K562 (cell line): ENCODE results near the gene LZTS3. TPM values are rescaled to one million over a fixed set of nuclear protein-coding genes. Genes with fewer than 3 reads are reported as not detected.

Source experiments
- CBX3 ChIP-seq, 2 experiments: IDR thresholded peaks; 1 replicate in 1 of 2; 2 replicates in 1 of 2; pipeline ENCODE4 v1.6.1; 2012; ENCODE audit warnings: inconsistent platforms in 2 of 2, low read length in 2 of 2, borderline replicate concordance in 1 of 2, control low read depth in 1 of 2
- CREB1 ChIP-seq, 2 experiments: sonication (generic) in 1 of 2; formaldehyde crosslinking in 1 of 2; IDR thresholded peaks; 2 replicates each; pipeline versions ENCODE4 v1.6.1 to v1.8.0; 2012 to 2022; ENCODE audit warnings: inconsistent platforms in 1 of 2, mild to moderate bottlenecking in 1 of 2, missing genetic modification reagents in 1 of 2, moderate library complexity in 1 of 2
- CSDE1 ChIP-seq, 2 experiments: fragments of 450-650 bp; IDR thresholded peaks; 2 replicates each; pipeline ENCODE4 v1.6.1; 2016; ENCODE audit warnings: mild to moderate bottlenecking in 1 of 2
- NCOA2 ChIP-seq, 2 experiments: fragments of 450-650 bp; IDR thresholded peaks; 2 replicates each; pipeline ENCODE4 v1.6.1; 2018; ENCODE audit warnings: mild to moderate bottlenecking in 2 of 2, moderate library complexity in 1 of 2; ENCODE audit not compliant: partially characterized antibody in 2 of 2
- NFYB ChIP-seq: IDR thresholded peaks from 2 replicates; pipeline ENCODE4 v1.6.1; 2011; ENCODE audit warnings: mild to moderate bottlenecking, moderate library complexity; ENCODE audit not compliant: insufficient read length; ENCODE audit errors: extremely low read depth
- NR3C1 ChIP-seq: sonication (generic); formaldehyde crosslinking; IDR thresholded peaks from 2 replicates; pipeline ENCODE4 v1.8.1; 2022; ENCODE audit warnings: missing genetic modification reagents
- XRCC3 ChIP-seq: fragments of 450-650 bp; IDR thresholded peaks from 2 replicates; pipeline ENCODE4 v1.6.1; 2017; ENCODE audit warnings: mild to moderate bottlenecking, moderate library complexity
- ZEB2 ChIP-seq: fragments of 450-650 bp; IDR thresholded peaks from 2 replicates; pipeline ENCODE4 v1.6.1; 2016
- ZNF75A ChIP-seq: fragments of 450-650 bp; formaldehyde crosslinking; IDR thresholded peaks from 2 replicates; pipeline ENCODE4 v1.4.0; 2020; ENCODE audit warnings: mild to moderate bottlenecking
- ZNF77 ChIP-seq: fragments of 250-450 bp; sonication (Bioruptor Pico); IDR thresholded peaks from 2 replicates; pipeline ENCODE4 v1.5.0; 2020
- polyA plus RNA-seq, 8 experiments: library from polyadenylated mRNA; depleted of rRNA in 4 of 8; stranded (reverse) in 5 of 8; unstranded in 3 of 8; fragments of >200 nt; fragmentation: Nextera tagmentation in 2 of 8; fragmentation: Illumina TruSeq in 1 of 8; extraction: Ambion mirVana in 2 of 8; extraction: Trizol in 1 of 8; gene quantifications; 2 replicates each; pipeline versions ENCODE4 v1.2.1 to v1.2.3, GENCODE V29; 2011 to 2014; ENCODE audit warnings: inconsistent platforms in 1 of 8, missing spikeins in 1 of 8
- total RNA-seq, 7 experiments: library from RNA; depleted of rRNA in 6 of 7; stranded (reverse); fragments of >200 nt in 6 of 7; fragmentation: Illumina TruSeq in 2 of 7; extraction: Trizol in 2 of 7; gene quantifications; 2 replicates each; pipeline versions ENCODE4 v1.2.1 to v1.2.3, GENCODE V29; 2011 to 2021; ENCODE audit warnings: low replicate concordance in 1 of 7
- TF ChIP-seq, protein P1 (sequence below): fragments of 450-650 bp; formaldehyde crosslinking; IDR thresholded peaks from 2 replicates; pipeline ENCODE4 v1.4.0; 2022; ENCODE audit warnings: missing genetic modification characterization
- TF ChIP-seq, protein P2 (sequence below): sonication (generic); formaldehyde crosslinking; IDR thresholded peaks from 2 replicates; pipeline ENCODE4 v1.8.1; 2022; ENCODE audit warnings: missing genetic modification reagents
- TF ChIP-seq, protein P3 (sequence below): sonication (generic); formaldehyde crosslinking; IDR thresholded peaks from 2 replicates; pipeline ENCODE4 v1.8.0; 2023; ENCODE audit warnings: missing genetic modification reagents, mild to moderate bottlenecking, borderline replicate concordance
- TF ChIP-seq, protein P4 (sequence below): fragments of 250-450 bp; sonication (Bioruptor Pico); IDR thresholded peaks from 2 replicates; pipeline ENCODE4 v1.4.0; 2020; ENCODE audit warnings: mild to moderate bottlenecking, moderate library complexity
- TF ChIP-seq, protein P5 (sequence below): sonication (generic); formaldehyde crosslinking; IDR thresholded peaks from 2 replicates; pipeline ENCODE4 v1.8.0; 2022; ENCODE audit warnings: missing genetic modification reagents, mild to moderate bottlenecking, moderate library complexity, borderline replicate concordance

LZTS3 gene
- total and polyA plus RNA-seq, 9 of the 15 experiments (the other 6 are each of a cell fraction or from before 2014, with no cell fraction given): 0.07 to 2.9 (median 2.0) TPM

DNA sequence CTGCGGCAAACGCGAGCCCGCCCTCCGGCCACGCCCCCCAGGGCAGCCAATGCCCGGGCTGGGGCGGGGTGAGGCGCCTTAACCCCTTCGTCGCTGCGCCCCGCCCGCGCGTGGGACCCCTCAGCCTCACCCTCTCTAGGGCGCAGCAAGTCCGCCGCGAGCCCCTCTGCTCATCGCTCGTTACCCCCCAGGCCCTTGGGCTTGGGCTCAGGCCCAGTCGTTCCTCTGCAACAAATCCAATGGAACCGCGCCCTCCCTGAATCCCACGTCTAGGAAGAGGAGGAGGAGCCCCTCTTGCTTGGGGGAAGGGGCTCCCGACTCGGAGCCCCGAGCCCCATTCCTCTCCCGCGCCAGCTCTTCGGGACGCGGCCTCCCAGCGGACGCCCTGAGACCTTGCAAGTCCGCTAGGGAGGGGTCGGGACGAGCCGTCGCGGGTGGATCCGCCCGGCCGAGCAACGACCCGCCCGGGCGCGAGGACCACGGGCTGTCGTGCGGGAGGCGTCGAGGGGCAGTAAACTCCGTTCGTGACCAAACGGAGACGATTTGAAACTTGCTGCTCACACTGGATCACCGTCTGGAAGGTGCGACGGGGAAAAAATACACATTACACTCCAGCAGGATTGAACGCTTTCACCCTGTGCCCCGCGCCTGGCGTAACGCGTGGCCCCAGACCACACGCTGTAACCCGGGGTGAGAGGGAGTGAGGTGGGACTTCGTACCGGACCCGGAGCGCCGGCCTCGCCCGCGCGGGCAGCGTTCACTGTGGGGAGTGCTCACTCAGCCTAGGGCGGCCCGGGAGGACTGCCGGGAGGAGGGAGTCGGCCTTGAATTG is 477 bp upstream of the LZTS3 start (continued):
- TF ChIP-seq, protein P1, sequence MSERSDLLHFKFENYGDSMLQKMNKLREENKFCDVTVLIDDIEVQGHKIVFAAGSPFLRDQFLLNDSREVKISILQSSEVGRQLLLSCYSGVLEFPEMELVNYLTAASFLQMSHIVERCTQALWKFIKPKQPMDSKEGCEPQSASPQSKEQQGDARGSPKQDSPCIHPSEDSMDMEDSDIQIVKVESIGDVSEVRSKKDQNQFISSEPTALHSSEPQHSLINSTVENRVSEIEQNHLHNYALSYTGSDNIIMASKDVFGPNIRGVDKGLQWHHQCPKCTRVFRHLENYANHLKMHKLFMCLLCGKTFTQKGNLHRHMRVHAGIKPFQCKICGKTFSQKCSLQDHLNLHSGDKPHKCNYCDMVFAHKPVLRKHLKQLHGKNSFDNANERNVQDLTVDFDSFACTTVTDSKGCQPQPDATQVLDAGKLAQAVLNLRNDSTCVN: no peak
- TF ChIP-seq, protein P2, sequence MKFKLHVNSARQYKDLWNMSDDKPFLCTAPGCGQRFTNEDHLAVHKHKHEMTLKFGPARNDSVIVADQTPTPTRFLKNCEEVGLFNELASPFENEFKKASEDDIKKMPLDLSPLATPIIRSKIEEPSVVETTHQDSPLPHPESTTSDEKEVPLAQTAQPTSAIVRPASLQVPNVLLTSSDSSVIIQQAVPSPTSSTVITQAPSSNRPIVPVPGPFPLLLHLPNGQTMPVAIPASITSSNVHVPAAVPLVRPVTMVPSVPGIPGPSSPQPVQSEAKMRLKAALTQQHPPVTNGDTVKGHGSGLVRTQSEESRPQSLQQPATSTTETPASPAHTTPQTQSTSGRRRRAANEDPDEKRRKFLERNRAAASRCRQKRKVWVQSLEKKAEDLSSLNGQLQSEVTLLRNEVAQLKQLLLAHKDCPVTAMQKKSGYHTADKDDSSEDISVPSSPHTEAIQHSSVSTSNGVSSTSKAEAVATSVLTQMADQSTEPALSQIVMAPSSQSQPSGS (CRISPR knock-in tag): no peak
- TF ChIP-seq CSDE1 (IDR thresholded peaks at IDR 0.05) (no peak), NR3C1 (no peak), NFYB (peak; percentile 41), CREB1 (IDR thresholded peaks at IDR 0.05) (no peak), CREB1 (CRISPR knock-in tag; IDR thresholded peaks at IDR 0.05) (peak; percentile 46; the same call in 1 of the 2 replicates), ZNF75A (CRISPR knock-in tag) (no peak), XRCC3 (no peak), ZNF77 (CRISPR knock-in tag) (no peak), ZEB2 (no peak), NCOA2 (IDR thresholded peaks at IDR 0.05; ENCODE audit: partially characterized antibody in 2 of 2) (no peak), CBX3 (IDR thresholded peaks at IDR 0.05; ENCODE audit: borderline replicate concordance in 1 of 2, low read length in 2 of 2) (no peak)
- TF ChIP-seq, protein P3, sequence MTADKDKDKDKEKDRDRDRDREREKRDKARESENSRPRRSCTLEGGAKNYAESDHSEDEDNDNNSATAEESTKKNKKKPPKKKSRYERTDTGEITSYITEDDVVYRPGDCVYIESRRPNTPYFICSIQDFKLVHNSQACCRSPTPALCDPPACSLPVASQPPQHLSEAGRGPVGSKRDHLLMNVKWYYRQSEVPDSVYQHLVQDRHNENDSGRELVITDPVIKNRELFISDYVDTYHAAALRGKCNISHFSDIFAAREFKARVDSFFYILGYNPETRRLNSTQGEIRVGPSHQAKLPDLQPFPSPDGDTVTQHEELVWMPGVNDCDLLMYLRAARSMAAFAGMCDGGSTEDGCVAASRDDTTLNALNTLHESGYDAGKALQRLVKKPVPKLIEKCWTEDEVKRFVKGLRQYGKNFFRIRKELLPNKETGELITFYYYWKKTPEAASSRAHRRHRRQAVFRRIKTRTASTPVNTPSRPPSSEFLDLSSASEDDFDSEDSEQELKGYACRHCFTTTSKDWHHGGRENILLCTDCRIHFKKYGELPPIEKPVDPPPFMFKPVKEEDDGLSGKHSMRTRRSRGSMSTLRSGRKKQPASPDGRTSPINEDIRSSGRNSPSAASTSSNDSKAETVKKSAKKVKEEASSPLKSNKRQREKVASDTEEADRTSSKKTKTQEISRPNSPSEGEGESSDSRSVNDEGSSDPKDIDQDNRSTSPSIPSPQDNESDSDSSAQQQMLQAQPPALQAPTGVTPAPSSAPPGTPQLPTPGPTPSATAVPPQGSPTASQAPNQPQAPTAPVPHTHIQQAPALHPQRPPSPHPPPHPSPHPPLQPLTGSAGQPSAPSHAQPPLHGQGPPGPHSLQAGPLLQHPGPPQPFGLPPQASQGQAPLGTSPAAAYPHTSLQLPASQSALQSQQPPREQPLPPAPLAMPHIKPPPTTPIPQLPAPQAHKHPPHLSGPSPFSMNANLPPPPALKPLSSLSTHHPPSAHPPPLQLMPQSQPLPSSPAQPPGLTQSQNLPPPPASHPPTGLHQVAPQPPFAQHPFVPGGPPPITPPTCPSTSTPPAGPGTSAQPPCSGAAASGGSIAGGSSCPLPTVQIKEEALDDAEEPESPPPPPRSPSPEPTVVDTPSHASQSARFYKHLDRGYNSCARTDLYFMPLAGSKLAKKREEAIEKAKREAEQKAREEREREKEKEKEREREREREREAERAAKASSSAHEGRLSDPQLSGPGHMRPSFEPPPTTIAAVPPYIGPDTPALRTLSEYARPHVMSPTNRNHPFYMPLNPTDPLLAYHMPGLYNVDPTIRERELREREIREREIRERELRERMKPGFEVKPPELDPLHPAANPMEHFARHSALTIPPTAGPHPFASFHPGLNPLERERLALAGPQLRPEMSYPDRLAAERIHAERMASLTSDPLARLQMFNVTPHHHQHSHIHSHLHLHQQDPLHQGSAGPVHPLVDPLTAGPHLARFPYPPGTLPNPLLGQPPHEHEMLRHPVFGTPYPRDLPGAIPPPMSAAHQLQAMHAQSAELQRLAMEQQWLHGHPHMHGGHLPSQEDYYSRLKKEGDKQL (CRISPR knock-in tag): no peak
- TF ChIP-seq, protein P4, sequence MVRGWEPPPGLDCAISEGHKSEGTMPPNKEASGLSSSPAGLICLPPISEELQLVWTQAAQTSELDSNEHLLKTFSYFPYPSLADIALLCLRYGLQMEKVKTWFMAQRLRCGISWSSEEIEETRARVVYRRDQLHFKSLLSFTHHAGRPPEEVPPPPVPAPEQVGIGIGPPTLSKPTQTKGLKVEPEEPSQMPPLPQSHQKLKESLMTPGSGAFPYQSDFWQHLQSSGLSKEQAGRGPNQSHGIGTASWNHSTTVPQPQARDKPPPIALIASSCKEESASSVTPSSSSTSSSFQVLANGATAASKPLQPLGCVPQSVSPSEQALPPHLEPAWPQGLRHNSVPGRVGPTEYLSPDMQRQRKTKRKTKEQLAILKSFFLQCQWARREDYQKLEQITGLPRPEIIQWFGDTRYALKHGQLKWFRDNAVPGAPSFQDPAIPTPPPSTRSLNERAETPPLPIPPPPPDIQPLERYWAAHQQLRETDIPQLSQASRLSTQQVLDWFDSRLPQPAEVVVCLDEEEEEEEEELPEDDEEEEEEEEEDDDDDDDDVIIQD: no peak
- TF ChIP-seq, protein P5, sequence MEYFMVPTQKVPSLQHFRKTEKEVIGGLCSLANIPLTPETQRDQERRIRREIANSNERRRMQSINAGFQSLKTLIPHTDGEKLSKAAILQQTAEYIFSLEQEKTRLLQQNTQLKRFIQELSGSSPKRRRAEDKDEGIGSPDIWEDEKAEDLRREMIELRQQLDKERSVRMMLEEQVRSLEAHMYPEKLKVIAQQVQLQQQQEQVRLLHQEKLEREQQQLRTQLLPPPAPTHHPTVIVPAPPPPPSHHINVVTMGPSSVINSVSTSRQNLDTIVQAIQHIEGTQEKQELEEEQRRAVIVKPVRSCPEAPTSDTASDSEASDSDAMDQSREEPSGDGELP (CRISPR knock-in tag): peak; percentile 50; the same call in 1 of the 2 replicates
